Testis (tissue), 2 donors: ENCODE measurements around the gene SESTD1.

Experiments
- POLR2A ChIP-seq: fragments of 450-650 bp; IDR thresholded peaks from one replicate; pipeline ENCODE4 v1.6.1; 2017; ENCODE audit warnings: antibody characterized with exemption, mild to moderate bottlenecking, moderate library complexity
- TF ChIP-seq, protein P1 (sequence below), 3 experiments: fragments of 450-650 bp in 2 of 3; fragments of 200-600 bp in 1 of 3; sonication (generic) in 1 of 3; IDR thresholded peaks; one replicate each; pipeline ENCODE4 v1.5.1; 2016 to 2019; ENCODE audit warnings: antibody characterized with exemption in 3 of 3, mild to moderate bottlenecking in 2 of 3, moderate library complexity in 1 of 3

DNA sequence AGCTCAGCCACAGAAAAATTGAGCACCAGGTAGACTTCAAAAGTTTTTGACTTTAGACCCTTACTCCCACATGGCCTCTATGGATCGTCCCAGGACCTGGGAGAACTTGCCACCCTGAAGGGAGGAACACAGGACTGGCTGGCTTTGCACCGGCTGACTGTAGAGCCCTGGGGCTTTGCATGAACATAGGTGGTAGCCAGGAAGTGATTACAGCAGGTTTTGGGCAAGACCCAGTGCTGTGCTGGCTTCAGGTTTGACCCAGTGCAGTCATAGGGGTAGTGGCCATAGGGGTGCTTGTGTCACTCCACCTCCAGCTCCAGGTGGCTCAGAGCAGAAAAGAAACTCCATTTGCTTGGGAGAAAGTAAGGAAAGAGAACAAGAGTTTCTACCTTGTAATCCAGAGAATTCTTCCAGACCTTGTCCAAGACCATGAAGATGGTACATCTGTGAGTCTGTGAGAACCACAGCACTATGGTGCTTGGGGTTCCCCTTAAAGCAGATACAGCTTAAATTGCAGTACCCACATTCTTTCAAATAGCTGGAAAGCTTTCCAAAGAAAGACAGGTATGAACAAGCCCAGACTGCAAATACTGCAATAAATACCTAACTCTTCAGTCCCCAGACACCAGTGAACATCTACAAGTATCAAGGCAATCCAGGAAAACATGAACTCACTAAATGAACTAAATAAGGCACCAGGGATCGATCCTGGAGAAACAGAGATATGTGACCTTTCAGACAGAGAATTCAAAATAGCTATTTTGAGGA, 13.0 kb upstream of the SESTD1 start:
- TF ChIP-seq, protein P1, sequence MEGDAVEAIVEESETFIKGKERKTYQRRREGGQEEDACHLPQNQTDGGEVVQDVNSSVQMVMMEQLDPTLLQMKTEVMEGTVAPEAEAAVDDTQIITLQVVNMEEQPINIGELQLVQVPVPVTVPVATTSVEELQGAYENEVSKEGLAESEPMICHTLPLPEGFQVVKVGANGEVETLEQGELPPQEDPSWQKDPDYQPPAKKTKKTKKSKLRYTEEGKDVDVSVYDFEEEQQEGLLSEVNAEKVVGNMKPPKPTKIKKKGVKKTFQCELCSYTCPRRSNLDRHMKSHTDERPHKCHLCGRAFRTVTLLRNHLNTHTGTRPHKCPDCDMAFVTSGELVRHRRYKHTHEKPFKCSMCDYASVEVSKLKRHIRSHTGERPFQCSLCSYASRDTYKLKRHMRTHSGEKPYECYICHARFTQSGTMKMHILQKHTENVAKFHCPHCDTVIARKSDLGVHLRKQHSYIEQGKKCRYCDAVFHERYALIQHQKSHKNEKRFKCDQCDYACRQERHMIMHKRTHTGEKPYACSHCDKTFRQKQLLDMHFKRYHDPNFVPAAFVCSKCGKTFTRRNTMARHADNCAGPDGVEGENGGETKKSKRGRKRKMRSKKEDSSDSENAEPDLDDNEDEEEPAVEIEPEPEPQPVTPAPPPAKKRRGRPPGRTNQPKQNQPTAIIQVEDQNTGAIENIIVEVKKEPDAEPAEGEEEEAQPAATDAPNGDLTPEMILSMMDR (IDR thresholded peaks at IDR 0.05), result no peak
- no peak for TF ChIP-seq POLR2A
